Urinary bladder (tissue), 4 donors: Measurements from ENCODE around the gene NELFB. TPM values are rescaled to one million over a fixed set of nuclear protein-coding genes. Genes with fewer than 3 reads are reported as not detected.
A peak's percentile ranks its signal among the peaks of the same experiment; 100 is the strongest.
"Not testable (repeated sequence)": the region's sequence is repeated elsewhere in the genome, so short reads cannot be mapped to it uniquely, and the experiment has no call there.

ENCODE experiments used
- DNase-seq: peaks from one replicate; pipeline ENCODE4 v3.0.0-alpha.2; 2015; ENCODE audit errors: extremely low spot score
- H3K27ac ChIP-seq: one replicate; pipeline ENCODE4 v1.5.1; 2013; ENCODE audit warnings: low read depth, mild to moderate bottlenecking, moderate library complexity
- H3K36me3 ChIP-seq: one replicate; pipeline ENCODE4 v1.6.1; 2013; ENCODE audit warnings: mild to moderate bottlenecking, moderate library complexity; ENCODE audit not compliant: insufficient read depth
- H3K4me1 ChIP-seq: one replicate; pipeline ENCODE4 v1.6.1; 2013; ENCODE audit warnings: mild to moderate bottlenecking, moderate library complexity; ENCODE audit not compliant: insufficient read depth
- H3K4me3 ChIP-seq: one replicate; pipeline ENCODE4 v1.5.1; 2013; ENCODE audit warnings: low read depth, low read length
- WGBS: extraction: QIAGEN DNeasy Blood & Tissue Kit; methylation state at CpG from one replicate; pipeline ENCODE4 v1.1.7; 2013; 5-methylcytosine and 5-hydroxymethylcytosine counted together
- polyA plus RNA-seq: library from polyadenylated mRNA; stranded (reverse); fragments of 200-250 nt; gene quantifications from one replicate; pipeline ENCODE4 v1.2.3, GENCODE V29; 2013
- total RNA-seq: library from RNA; depleted of rRNA; stranded (reverse); fragments of >200 nt; gene quantifications from one replicate; pipeline ENCODE4 v1.2.3, GENCODE V29; 2014
- donor health status: healthy with polysubstance abuse.
- donor health status: healthy.

The NELFB gene
- total and polyA plus RNA-seq, 2 donors: 28.9 to 64.2 TPM

- no peak for DNase-seq
- 64% methylated on average over 35 of the region's 35 CpGs for WGBS
- H3K27ac ChIP-seq: no peak overlapping the region
- H3K36me3 ChIP-seq: no peaks in the 10 kb centered on the region
- no peaks in the 10 kb centered on the region for H3K4me1 ChIP-seq
- no peak overlapping the region for H3K4me3 ChIP-seq
These were observed 19.5 kb upstream of the NELFB start for GRCh38 chr9:137235424-137236237.

- no peak for DNase-seq
- Histone ChIP-seq H3K4me1 (no peaks in the 10 kb centered on the region), H3K4me3 (no peak overlapping the region), H3K27ac (no peak overlapping the region), H3K36me3 (no peaks in the 10 kb centered on the region)
- WGBS: 9% methylated on average over 31 of the region's 31 CpGs
These were observed 18.7 kb upstream of the NELFB start for GRCh38 chr9:137236238-137236935.

GRCh38 chr9:137236936-137237421, 18.1 kb upstream of the NELFB start:
- DNase-seq: no peak
- Histone ChIP-seq H3K4me3 (no peak overlapping the region), H3K27ac (no peak overlapping the region), H3K4me1 (no peaks in the 10 kb centered on the region), H3K36me3 (no peaks in the 10 kb centered on the region)
- 46% methylated on average over 11 of the region's 11 CpGs for WGBS

GRCh38 chr9:137237759-137238726, 17.1 kb upstream of the NELFB start:
- no peak for DNase-seq
- WGBS: 71% methylated on average over 13 of the region's 13 CpGs
- H3K4me1 ChIP-seq: no peaks in the 10 kb centered on the region
- H3K27ac ChIP-seq: no peak overlapping the region
- no peak overlapping the region for H3K4me3 ChIP-seq
- no peaks in the 10 kb centered on the region for H3K36me3 ChIP-seq

GRCh38 chr9:137239541-137240200, 15.5 kb upstream of the NELFB start:
- not testable (repeated sequence) for DNase-seq, H3K36me3 ChIP-seq, H3K4me1 ChIP-seq
- 46% methylated on average over 27 of the region's 27 CpGs for WGBS
- Histone ChIP-seq H3K27ac (peak overlapping the region; percentile 85), H3K4me3 (peak overlapping the region; percentile 49)

- Histone ChIP-seq H3K27ac (peak overlapping the region; percentile 85), H3K4me3 (peak overlapping the region; percentile 49), H3K36me3 (no peaks in the 10 kb centered on the region), H3K4me1 (no peaks in the 10 kb centered on the region)
- DNase-seq: no peak
- under 1% methylated on average over 58 of the region's 58 CpGs for WGBS
These were observed 14.7 kb upstream of the NELFB start for GRCh38 chr9:137240318-137240840.

GRCh38 chr9:137240841-137241489, 14.2 kb upstream of the NELFB start, which contains the start of gene TUBB4B:
Gene TUBB4B (plus strand): TSS chr9:137241287. CDS start chr9:137241361, 74 bp downstream.
- under 1% methylated on average over 67 of the region's 67 CpGs for WGBS
- Histone ChIP-seq H3K4me1 (no peaks in the 10 kb centered on the region), H3K4me3 (peak within 1 kb of the TSS; percentile 84), H3K36me3 (no peaks in the 10 kb centered on the region), H3K27ac (peak within 1 kb of the TSS; percentile 96)
- peak; percentile 99 for DNase-seq

- no peaks in the 10 kb centered on the region for H3K36me3 ChIP-seq
- H3K27ac ChIP-seq: peak overlapping the region; percentile 96
- 2% methylated on average over 83 of the region's 83 CpGs for WGBS
- DNase-seq: no peak
- peak overlapping the region; percentile 84 for H3K4me3 ChIP-seq
- no peaks in the 10 kb centered on the region for H3K4me1 ChIP-seq
These were observed 13.4 kb upstream of the NELFB start for GRCh38 chr9:137241490-137242268.

- Histone ChIP-seq H3K36me3 (no peaks in the 10 kb centered on the region), H3K4me1 (no peaks in the 10 kb centered on the region), H3K27ac (peak overlapping the region; percentile 13), H3K4me3 (peak overlapping the region; percentile 84)
- DNase-seq: no peak
- 75% methylated on average over 36 of the region's 36 CpGs for WGBS
These were observed 12.6 kb upstream of the NELFB start for GRCh38 chr9:137242269-137243203.

- H3K4me1 ChIP-seq, H3K36me3 ChIP-seq, DNase-seq, H3K27ac ChIP-seq, H3K4me3 ChIP-seq: not testable (repeated sequence)
- 92% methylated on average over 18 of the region's 18 CpGs for WGBS
These were observed 11.9 kb upstream of the NELFB start for GRCh38 chr9:137243266-137243625.
